ENCODE results near the gene NKTR. TPM values are rescaled to one million over a fixed set of nuclear protein-coding genes. Genes with fewer than 3 reads are reported as not detected.
A peak's percentile ranks its signal among the peaks of the same experiment; 100 is the strongest.

Gene NKTR
- polyA plus RNA-seq, 1 donor (not counting 4 experiments of a cell fraction or from before 2014, with no cell fraction given), result 38.6 TPM

DNA sequence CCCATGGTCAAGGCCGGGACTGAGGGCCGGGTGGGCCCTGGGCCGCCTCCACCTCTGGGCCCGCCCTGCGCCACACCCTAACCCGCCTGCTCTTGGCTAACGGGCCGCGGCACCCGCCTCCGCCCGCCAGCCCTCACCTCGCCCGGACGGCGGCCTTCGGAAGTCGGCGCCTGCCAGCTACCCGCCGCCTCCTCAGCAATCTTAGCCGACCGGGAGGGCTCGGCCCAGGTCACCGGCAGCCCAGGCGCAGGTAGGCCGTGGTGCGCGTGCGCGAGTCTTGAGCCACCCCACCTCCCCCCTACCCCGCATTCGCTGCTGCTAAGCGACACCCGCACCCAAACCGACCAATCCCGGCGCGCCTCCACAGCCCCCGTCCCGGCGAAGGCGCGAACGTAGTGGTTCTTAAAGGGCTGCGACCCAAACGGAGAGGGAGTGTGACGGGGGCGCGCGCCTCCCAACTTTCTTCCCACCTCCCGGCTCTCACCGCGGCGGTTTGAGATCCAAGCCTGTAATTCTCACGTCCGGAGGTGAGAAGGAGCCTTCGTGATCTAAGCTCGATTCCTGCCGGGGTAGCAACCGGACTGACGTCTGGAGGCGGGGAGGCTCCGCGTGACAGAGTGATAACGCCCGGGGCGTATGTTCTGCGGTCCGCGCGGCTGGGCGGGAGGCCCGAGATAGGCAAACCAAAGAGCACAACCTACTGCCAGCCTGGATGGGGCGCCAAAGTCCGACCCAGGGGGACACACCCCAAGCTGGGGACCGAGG is 18.6 kb upstream of the NKTR start, which contains the start of gene SEC22C:
Gene SEC22C, minus strand, starts transcription at position 259 of the 765 bp plus-strand sequence. CDS start 12,921 bp downstream, outside the sequence.
- H3K4me2 ChIP-seq (ENCODE audit: control insufficient read depth, extremely low read depth, insufficient read depth, low read depth, low read length), result peak within 1 kb of the TSS; percentile 97
- peaks cover 36% of the 10 kb centered on the region for H3K79me2 ChIP-seq (ENCODE audit: control insufficient read depth, insufficient read depth, low read length)
- H3K4me1 ChIP-seq (ENCODE audit: control insufficient read depth, extremely low read depth, insufficient read depth, low read length), result peaks cover 17% of the 10 kb centered on the region
- H2AFZ ChIP-seq (ENCODE audit: control insufficient read depth, low read length), result peak within 1 kb of the TSS; percentile 96
- dilution Hi-C loops (cut with MboI; ENCODE audit: extremely low pct_ligation_motif_present, low sequenced_read_pairs), result no loop called here
- H3K27me3 ChIP-seq (ENCODE audit: control insufficient read depth, extremely low read depth, insufficient read depth, low read length), result no peaks in the 10 kb centered on the region
- DNase-seq (ENCODE audit: low read depth, low spot score), result peak; percentile 56
- peak within 1 kb of the TSS; percentile 83 to 92 (median 85) for H3K4me3 ChIP-seq (ENCODE audit: control insufficient read depth in 2 of 3, extremely low read depth in 1 of 3, insufficient read depth in 2 of 3, low read depth in 1 of 3, low read length in 3 of 3)
- H4K20me1 ChIP-seq (ENCODE audit: control insufficient read depth, extremely low read depth, insufficient read depth, low read length), result no peaks in the 10 kb centered on the region
- H3K36me3 ChIP-seq (ENCODE audit: control insufficient read depth in 2 of 2, extremely low read depth in 1 of 2, insufficient read depth in 2 of 2, low read length in 2 of 2), result peaks cover 0 to 1% of the 10 kb centered on the region in 2 experiments
- H3K9ac ChIP-seq (ENCODE audit: control insufficient read depth, extremely low read depth, insufficient read depth, low read length), result peak within 1 kb of the TSS; percentile 89
- FAIRE-seq, result no peak
- H3K27ac ChIP-seq (ENCODE audit: control insufficient read depth, insufficient read depth, low read length), result peak within 1 kb of the TSS; percentile 84
- no peaks in the 10 kb centered on the region for H3K9me3 ChIP-seq (ENCODE audit: control insufficient read depth, low read depth, low read length)
- no peaks in the 10 kb centered on the region for H3K9me1 ChIP-seq (ENCODE audit: control insufficient read depth, extremely low read depth, insufficient read depth, low read length)
- TF ChIP-seq, protein P1, sequence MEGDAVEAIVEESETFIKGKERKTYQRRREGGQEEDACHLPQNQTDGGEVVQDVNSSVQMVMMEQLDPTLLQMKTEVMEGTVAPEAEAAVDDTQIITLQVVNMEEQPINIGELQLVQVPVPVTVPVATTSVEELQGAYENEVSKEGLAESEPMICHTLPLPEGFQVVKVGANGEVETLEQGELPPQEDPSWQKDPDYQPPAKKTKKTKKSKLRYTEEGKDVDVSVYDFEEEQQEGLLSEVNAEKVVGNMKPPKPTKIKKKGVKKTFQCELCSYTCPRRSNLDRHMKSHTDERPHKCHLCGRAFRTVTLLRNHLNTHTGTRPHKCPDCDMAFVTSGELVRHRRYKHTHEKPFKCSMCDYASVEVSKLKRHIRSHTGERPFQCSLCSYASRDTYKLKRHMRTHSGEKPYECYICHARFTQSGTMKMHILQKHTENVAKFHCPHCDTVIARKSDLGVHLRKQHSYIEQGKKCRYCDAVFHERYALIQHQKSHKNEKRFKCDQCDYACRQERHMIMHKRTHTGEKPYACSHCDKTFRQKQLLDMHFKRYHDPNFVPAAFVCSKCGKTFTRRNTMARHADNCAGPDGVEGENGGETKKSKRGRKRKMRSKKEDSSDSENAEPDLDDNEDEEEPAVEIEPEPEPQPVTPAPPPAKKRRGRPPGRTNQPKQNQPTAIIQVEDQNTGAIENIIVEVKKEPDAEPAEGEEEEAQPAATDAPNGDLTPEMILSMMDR (optimal IDR thresholded peaks at IDR 0.05 in 1 of 3, IDR thresholded peaks at IDR 0.05 in 1 of 3, conservative IDR thresholded peaks at IDR 0.05 in 1 of 3; ENCODE audit: extremely low read depth in 1 of 3, insufficient read depth in 2 of 3, low read length in 3 of 3), result peak; percentile 28 to 66 (median 32)
- no peak for TF ChIP-seq EZH2 (IDR thresholded peaks at IDR 0.05; ENCODE audit: low read length)

DNA sequence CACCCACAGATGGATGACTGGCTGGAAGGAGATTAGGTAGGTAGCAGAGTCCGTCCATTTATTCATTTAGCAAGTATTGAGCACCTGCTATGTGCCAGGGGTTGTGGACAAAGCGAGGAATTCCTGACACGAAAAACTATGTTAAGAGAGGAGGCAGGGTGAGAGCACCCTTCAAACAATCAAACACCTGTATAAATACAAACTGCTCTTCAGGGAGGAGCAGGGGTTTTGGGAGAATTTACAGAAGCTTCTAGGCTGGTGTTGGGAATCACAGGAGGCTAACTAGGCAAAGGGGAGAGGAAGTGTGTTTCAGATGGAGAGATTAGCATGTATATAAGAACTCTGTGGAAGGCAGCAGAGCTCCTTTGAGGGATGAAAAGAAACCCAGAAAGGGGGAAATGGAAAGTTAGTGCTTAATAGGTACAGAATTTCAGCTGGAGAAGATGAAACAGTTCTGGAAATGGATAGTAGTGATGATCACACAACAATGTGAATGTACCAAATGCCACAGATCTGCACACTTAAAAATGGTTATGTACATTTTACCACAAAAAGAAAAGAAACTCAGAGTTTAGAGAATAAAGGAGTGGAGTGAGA is 17.9 kb upstream of the NKTR start:
- H3K4me1 ChIP-seq (ENCODE audit: control insufficient read depth, extremely low read depth, insufficient read depth, low read length), result peaks cover 17% of the 10 kb centered on the region
- H3K36me3 ChIP-seq (ENCODE audit: control insufficient read depth in 2 of 2, extremely low read depth in 1 of 2, insufficient read depth in 2 of 2, low read length in 2 of 2), result peaks cover 0 to 1% of the 10 kb centered on the region in 2 experiments
- H4K20me1 ChIP-seq (ENCODE audit: control insufficient read depth, extremely low read depth, insufficient read depth, low read length), result no peaks in the 10 kb centered on the region
- no peaks in the 10 kb centered on the region for H3K9me3 ChIP-seq (ENCODE audit: control insufficient read depth, low read depth, low read length)
- H2AFZ ChIP-seq (ENCODE audit: control insufficient read depth, low read length), result peak overlapping the region; percentile 96
- H3K79me2 ChIP-seq (ENCODE audit: control insufficient read depth, insufficient read depth, low read length), result peaks cover 30% of the 10 kb centered on the region
- no peaks in the 10 kb centered on the region for H3K27me3 ChIP-seq (ENCODE audit: control insufficient read depth, extremely low read depth, insufficient read depth, low read length)
- H3K4me2 ChIP-seq (ENCODE audit: control insufficient read depth, extremely low read depth, insufficient read depth, low read depth, low read length), result peak overlapping the region; percentile 76
- H3K4me3 ChIP-seq (ENCODE audit: control insufficient read depth in 2 of 3, extremely low read depth in 1 of 3, insufficient read depth in 2 of 3, low read depth in 1 of 3, low read length in 3 of 3), result peak overlapping the region; percentile 83 to 92 (median 85)
- peak overlapping the region; percentile 89 for H3K9ac ChIP-seq (ENCODE audit: control insufficient read depth, extremely low read depth, insufficient read depth, low read length)
- dilution Hi-C loops (cut with MboI; ENCODE audit: extremely low pct_ligation_motif_present, low sequenced_read_pairs), result no loop called here
- DNase-seq (ENCODE audit: low read depth, low spot score), result no peak
- peak overlapping the region; percentile 84 for H3K27ac ChIP-seq (ENCODE audit: control insufficient read depth, insufficient read depth, low read length)
- FAIRE-seq, result no peak
- TF ChIP-seq, protein P1 (optimal IDR thresholded peaks at IDR 0.05 in 1 of 3, IDR thresholded peaks at IDR 0.05 in 1 of 3, conservative IDR thresholded peaks at IDR 0.05 in 1 of 3; ENCODE audit: extremely low read depth in 1 of 3, insufficient read depth in 2 of 3, low read length in 3 of 3), result no peak
- no peak for TF ChIP-seq EZH2 (IDR thresholded peaks at IDR 0.05; ENCODE audit: low read length)
- H3K9me1 ChIP-seq (ENCODE audit: control insufficient read depth, extremely low read depth, insufficient read depth, low read length), result no peaks in the 10 kb centered on the region

Measured in keratinocyte (primary cell).